Spleen (tissue), 7 donors: Measurements from ENCODE around the gene SLIT1.

Experiments used
- CTCF ChIP-seq, 11 experiments: fragments of 200-600 bp in 7 of 11; fragments of 450-650 bp in 4 of 11; sonication (generic) in 4 of 11; IDR thresholded peaks in 8 of 11; conservative IDR thresholded peaks in 3 of 11; 1 replicate in 7 of 11; 2 replicates in 4 of 11; pipeline versions ENCODE4 v1.4.0 to v1.8.0; 2016 to 2021; ENCODE audit warnings: antibody characterized with exemption in 11 of 11, inconsistent platforms in 4 of 11, mild to moderate bottlenecking in 1 of 11
- POLR2A ChIP-seq, 3 donors: fragments of 450-650 bp; IDR thresholded peaks; one replicate each; pipeline ENCODE4 v1.5.1; 2017; ENCODE audit warnings: antibody characterized with exemption in 3 of 3, mild to moderate bottlenecking in 1 of 3
- donor health status: DM: no; HTN: no; CAD: no; lungs with moderate emphysema.
- donor health status: DM: no; HTN: no; CAD: no.
- donor health status: DM: no; HTN: no; CAD: no.

- TF ChIP-seq POLR2A (IDR thresholded peaks at IDR 0.05) (no peak), CTCF (IDR thresholded peaks at IDR 0.05 in 8 of 11, conservative IDR thresholded peaks at IDR 0.05 in 3 of 11) (peak; percentile 41 to 81 (median 68))
These were observed 160.0 kb downstream of the SLIT1 start for GRCh38 chr10:97025613-97026242.
